GM13977 (cell line): ENCODE results near the gene HERC2.

ENCODE experiments used
- DNase-seq: peaks from one replicate; pipeline ENCODE4 v3.0.0; 2012; ENCODE audit warnings: low spot score
- CTCF ChIP-seq: IDR thresholded peaks from 2 replicates; pipeline ENCODE4 v1.5.1; 2012; ENCODE audit warnings: mild to moderate bottlenecking, control low read depth; ENCODE audit not compliant: insufficient read depth; ENCODE audit errors: extremely low read depth, missing control alignments
- in situ Hi-C: fragments of 300-500 bp; cut with MboI; formaldehyde crosslinking; loops from one replicate; pipeline ENCODE4 v1.12.0; 2022; ENCODE audit warnings: low sequenced_read_pairs, low pct_unique_long_range_greater_than_20kb, mixed read lengths, inconsistent platforms; ENCODE audit not compliant: unreplicated experiment

HERC2 gene

GRCh38 chr15:28105224-28105791 lies 216.7 kb downstream of the HERC2 start:
- no peak for DNase-seq
- no peak for TF ChIP-seq CTCF
- in situ Hi-C loops = no loop called here

GRCh38 chr15:28104326-28104725 lies 217.7 kb downstream of the HERC2 start:
- DNase-seq = no peak
- TF ChIP-seq CTCF = no peak
- in situ Hi-C loops = no loop called here

DNA sequence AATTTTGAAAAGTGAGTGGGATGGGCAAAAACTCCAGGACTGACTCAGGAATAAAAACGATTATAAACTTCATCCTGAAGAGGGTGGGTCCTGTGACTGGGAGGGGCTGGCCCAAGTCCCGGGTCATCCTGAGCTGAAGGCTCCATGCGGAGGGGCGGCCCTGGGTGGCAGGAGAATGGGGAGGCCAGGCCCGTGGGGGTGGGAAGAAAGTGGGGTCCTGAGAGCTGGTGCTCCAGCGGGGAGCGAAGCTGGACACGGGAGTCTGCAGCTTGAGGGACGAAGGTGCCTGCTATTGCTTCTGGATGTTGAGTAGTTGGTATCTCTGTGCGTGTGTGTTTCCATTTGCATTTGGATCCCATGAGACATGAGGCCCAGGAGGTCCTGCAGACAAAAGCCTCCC lies 218.1 kb downstream of the HERC2 start:
- no peak for DNase-seq
- in situ Hi-C loops = no loop called here
- no peak for TF ChIP-seq CTCF

GRCh38 chr15:28101983-28102441 lies 220.0 kb downstream of the HERC2 start:
- DNase-seq = no peak
- in situ Hi-C loops = no loop called here
- no peak for TF ChIP-seq CTCF

GRCh38 chr15:28101201-28101600 lies 220.8 kb downstream of the HERC2 start:
- in situ Hi-C loops = no loop called here
- no peak for DNase-seq

GRCh38 chr15:28100516-28101195 lies 221.3 kb downstream of the HERC2 start:
- DNase-seq = no peak
- no peak for TF ChIP-seq CTCF
- in situ Hi-C loops = no loop called here

More at GRCh38 chr15:28101201-28101600, 220.8 kb downstream of the HERC2 start:
- TF ChIP-seq CTCF = no peak
